Endothelial cell of umbilical vein (primary cell): ENCODE data around the gene ITGA8.

Source experiments
- CTCF ChIP-seq, 2 donors: IDR thresholded peaks; 1 replicate in 1 of 2; 2 replicates in 1 of 2; pipeline ENCODE4 v1.5.1; 2011; ENCODE audit warnings: low read length in 2 of 2, mild to moderate bottlenecking in 2 of 2, moderate library complexity in 2 of 2, control low read depth in 1 of 2, inconsistent platforms in 1 of 2, low read depth in 1 of 2; ENCODE audit not compliant: insufficient read depth in 1 of 2; ENCODE audit errors: extremely low read depth in 1 of 2
- EZH2 ChIP-seq: IDR thresholded peaks from 2 replicates; pipeline ENCODE4 v1.6.1; 2012; ENCODE audit warnings: borderline replicate concordance, low read depth, mild to moderate bottlenecking, moderate library complexity, low read length, inconsistent platforms; ENCODE audit not compliant: severe bottlenecking
- FOS ChIP-seq: IDR thresholded peaks from 2 replicates; pipeline ENCODE4 v1.6.1; 2011; ENCODE audit warnings: mild to moderate bottlenecking, low read length, moderate library complexity, borderline replicate concordance; ENCODE audit not compliant: insufficient read depth
- MAX ChIP-seq: IDR thresholded peaks from 2 replicates; pipeline ENCODE4 v1.6.1; 2011; ENCODE audit not compliant: insufficient read depth, insufficient read length
- MYC ChIP-seq: IDR thresholded peaks from one replicate; pipeline ENCODE4 v1.6.1; 2011; ENCODE audit warnings: mild to moderate bottlenecking, low read depth, low read length
- POLR2A ChIP-seq: IDR thresholded peaks from 2 replicates; pipeline ENCODE4 v1.6.1; 2012; ENCODE audit warnings: low read depth, mild to moderate bottlenecking, control low read depth, low read length
- POLR2AphosphoS5 ChIP-seq: IDR thresholded peaks from 2 replicates; pipeline ENCODE4 v1.6.1; 2012; ENCODE audit warnings: low read depth, mild to moderate bottlenecking, control low read depth, low read length, moderate library complexity; ENCODE audit not compliant: insufficient read depth

GRCh38 chr10:15620337-15620736 is 99.4 kb downstream of the ITGA8 start:
- TF ChIP-seq POLR2AphosphoS5 = no peak
- TF ChIP-seq MAX = no peak
- no peak for TF ChIP-seq CTCF (IDR thresholded peaks at IDR 0.05; ENCODE audit: extremely low read depth in 1 of 2, insufficient read depth in 1 of 2, low read depth in 1 of 2, low read length in 2 of 2)
- no peak for TF ChIP-seq MYC
- no peak for TF ChIP-seq POLR2A
- no peak for TF ChIP-seq FOS
- TF ChIP-seq EZH2 = no peak
